ENCODE data around the gene LIPN.
A peak's percentile ranks its signal among the peaks of the same experiment; 100 is the strongest.

Gene LIPN

DNA sequence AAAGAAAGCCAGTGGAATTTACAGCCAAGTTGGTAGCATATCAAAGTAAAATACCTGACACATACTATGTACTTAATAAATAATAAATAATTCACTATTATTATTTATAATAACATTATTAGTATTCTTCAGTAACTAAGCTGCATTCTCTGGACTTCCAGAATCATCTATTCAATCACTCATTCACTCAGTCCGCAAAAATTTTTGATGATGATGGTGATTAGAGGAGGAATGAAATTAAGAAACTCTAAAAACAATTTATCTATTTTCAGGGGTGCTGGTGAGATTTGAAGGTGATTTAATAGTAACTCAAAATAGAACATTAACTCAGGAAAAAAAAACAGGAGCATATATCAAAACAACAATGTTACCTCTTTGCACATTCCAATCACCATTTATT lies 3.2 kb upstream of the LIPN start:
- TF ChIP-seq ZNF274 (IDR thresholded peaks at IDR 0.05; ENCODE audit: low read depth, low read length) = no peak
- H3K4me3 ChIP-seq (ENCODE audit: low read length) = no peak overlapping the region

DNA sequence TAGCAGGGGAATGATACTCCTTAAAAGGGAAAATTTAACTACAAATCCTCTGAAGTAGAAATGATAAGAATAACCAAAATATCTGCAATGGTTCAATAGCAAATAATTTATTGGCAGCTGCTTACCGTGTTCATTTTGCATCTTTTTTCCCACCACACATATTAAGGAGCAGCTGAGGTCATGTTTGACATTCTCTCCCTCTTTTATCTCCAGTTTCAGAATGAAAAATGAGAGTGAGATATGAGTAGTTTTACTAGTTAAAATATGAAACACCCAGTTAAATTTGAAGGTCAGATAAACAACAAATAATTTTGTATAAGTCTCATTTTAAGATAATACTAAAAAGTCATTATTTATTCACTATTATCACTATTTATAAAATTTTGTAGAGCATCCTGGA lies 3.1 kb downstream of the LIPN start:
- TF ChIP-seq ZNF274 (IDR thresholded peaks at IDR 0.05; ENCODE audit: low read depth, low read length) = no peak
- H3K4me3 ChIP-seq (ENCODE audit: low read length) = no peak overlapping the region

DNA sequence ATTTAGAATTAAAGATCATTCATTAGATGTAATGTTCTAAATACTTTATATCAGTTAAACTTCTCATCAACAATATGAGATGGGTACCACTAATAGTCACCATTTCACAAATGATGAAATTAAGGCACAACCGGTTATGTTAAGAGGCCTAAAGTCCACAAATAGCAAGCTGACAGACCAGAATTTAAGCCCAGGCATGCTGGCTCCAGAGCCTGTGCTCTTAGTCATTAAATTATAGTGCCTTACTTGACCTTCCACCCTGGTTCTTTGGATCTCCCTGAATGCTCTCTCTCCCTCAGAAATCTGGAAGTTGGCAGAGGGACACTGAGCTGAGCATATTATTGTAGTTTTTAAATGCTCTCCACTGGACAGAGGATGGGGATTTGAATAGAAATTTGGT lies 3.6 kb downstream of the LIPN start:
- no peak overlapping the region for H3K4me3 ChIP-seq (ENCODE audit: low read length)
- TF ChIP-seq ZNF274 (IDR thresholded peaks at IDR 0.05; ENCODE audit: low read depth, low read length) = no peak

DNA sequence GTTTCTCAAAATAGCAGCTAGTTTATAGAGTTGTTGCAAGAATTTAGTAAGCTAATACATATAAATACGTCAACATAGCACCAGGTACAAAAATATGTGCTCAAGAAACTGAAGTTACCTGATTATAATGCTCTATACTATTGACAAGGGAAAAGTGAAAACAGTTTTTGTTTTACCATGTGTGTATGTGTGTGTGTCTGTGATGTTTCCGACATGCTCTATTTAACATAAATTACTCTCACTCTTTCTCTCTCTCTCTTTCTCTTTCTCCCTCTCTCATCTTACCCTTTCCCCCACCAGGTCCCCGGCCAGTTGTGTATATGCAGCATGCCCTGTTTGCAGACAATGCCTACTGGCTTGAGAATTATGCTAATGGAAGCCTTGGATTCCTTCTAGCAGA lies 4.3 kb downstream of the LIPN start:
- no peak for TF ChIP-seq ZNF274 (IDR thresholded peaks at IDR 0.05; ENCODE audit: low read depth, low read length)
- peak overlapping the region; percentile 10 for H3K4me3 ChIP-seq (ENCODE audit: low read length)

DNA sequence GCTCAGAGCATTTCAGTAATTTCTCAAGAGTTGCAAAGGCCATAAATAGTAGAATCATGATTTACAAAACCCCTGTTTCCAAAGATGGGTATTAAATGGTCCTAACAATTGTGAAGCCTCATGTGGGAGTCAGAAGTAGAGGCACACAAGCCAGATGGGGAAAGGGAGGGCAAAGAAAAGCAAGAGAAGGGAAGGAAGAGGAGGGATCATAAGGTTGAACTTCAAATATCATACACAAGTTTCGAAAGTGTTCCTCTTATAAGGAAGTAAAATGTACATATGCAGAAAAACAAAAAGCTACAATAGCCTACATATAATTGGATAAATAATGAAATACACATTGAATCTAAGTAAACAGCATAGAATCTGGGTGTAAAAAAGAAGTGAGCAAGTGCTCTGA lies 6.0 kb downstream of the LIPN start:
- TF ChIP-seq ZNF274 (IDR thresholded peaks at IDR 0.05; ENCODE audit: low read depth, low read length) = no peak
- H3K4me3 ChIP-seq (ENCODE audit: low read length) = no peak overlapping the region

DNA sequence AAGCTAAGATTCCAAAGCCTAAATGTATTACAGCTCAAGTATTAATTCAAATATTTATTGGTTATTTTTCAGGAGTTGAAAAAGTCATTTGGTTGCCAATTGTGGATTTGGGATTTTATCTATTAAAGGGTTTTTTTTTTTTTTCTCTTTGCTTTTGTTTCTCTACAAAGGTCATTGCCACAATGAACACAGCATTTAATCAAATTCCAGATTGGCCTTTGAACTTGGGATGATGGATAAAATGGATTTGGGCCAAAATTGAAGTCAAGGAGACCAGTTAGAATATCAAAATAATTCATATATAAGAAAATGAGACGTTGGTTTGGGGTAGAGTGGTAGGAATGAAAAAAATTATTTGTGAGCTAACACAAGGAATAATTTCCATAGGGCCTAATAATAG lies 9.6 kb downstream of the LIPN start:
- no peak overlapping the region for H3K4me3 ChIP-seq (ENCODE audit: low read length)
- TF ChIP-seq ZNF274 (IDR thresholded peaks at IDR 0.05; ENCODE audit: low read depth, low read length) = no peak

DNA sequence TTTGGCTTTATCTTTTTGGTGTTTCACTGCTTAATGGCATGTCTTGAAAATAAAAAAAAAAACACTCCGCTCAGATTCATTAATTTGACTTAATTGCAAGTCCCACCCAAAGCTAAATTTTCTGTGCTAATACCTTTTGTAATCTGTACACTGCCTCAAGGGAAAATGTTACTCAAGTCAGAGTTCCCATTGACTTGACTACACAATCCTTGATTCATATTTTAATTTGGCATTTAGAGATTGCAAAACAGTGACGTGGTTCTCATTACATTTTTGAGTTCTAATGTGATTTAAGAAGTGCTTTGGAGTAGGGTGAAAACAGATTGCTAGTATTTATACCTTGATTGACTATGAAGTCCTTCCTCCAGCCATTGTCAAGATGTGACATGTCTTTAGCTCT lies 21.4 kb downstream of the LIPN start:
- no peak for TF ChIP-seq ZNF274 (IDR thresholded peaks at IDR 0.05; ENCODE audit: low read depth, low read length)
- no peak overlapping the region for H3K4me3 ChIP-seq (ENCODE audit: low read length)

DNA sequence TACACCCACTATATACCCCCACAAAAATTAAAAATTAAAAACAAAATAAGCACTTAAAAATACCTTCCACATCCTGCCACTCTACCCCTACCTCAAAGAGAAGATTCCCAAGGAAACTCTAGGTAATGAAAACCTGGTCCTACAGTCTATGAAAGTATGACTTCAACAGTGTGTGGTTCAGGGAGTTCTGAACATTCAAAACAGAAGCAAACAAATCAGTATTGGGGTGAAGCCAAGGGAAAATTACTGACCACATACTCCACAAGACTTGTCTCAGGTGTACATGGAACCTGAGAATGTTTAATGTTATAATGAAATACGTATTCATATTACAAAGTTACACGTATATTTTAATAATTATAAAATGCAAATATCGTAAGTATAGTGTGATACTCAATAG lies 22.4 kb downstream of the LIPN start:
- no peak for TF ChIP-seq ZNF274 (IDR thresholded peaks at IDR 0.05; ENCODE audit: low read depth, low read length)
- H3K4me3 ChIP-seq (ENCODE audit: low read length) = no peak overlapping the region

DNA sequence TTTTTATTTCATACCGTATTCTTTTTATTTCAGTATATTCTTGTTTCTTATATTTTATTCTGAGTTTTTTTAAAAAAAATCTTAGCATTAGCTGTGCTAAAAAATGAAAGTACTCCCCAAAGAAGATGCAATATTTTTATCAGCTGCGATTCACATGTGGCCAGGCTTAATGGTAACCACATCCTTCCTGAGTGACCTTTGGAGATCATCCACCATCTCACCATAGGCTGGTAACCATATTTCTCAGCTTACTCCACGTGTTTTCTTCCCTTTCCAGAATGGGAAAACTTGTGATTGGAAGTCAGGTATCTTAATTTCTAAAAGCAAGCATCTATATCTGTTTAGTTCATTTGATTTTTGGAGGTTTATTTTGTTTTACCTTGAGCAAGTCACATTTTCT lies 23.9 kb downstream of the LIPN start:
- no peak overlapping the region for H3K4me3 ChIP-seq (ENCODE audit: low read length)
- TF ChIP-seq ZNF274 (IDR thresholded peaks at IDR 0.05; ENCODE audit: low read depth, low read length) = no peak

DNA sequence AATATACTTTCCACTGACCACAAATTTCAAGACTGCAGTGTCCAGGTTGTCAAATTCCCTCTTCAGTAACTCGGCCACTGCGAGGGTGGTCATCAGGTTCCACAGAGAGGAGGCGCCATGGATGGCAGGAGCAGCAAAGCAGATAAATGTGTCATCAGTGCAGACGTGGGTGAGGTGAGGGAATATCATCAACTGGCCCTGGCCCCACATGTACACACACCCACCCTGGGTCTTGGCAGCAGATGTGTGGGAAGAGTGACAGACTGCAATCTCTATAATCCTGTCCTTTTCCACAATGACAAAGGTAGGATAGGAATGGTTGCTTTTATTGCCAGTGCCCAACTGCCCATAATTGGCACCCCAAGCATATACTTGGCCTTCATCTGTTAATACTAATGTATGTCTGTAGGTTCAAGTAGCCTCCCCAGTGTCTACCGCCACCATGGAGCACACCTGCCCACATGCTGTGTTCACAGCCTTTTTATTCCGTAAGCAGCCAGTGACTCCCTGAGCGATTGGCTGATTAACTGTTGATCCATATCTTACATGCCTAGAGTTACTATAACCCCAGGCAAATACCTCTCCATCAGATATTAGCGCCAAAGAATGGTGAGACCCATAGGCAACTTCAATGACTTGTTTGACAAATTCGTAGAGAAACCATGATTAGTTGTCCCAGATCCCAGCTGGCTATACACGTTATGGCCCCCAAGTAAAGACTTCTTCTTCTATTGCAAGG lies 26.4 kb downstream of the LIPN start:
- no peak overlapping the region for H3K4me3 ChIP-seq (ENCODE audit: low read length)
- TF ChIP-seq ZNF274 (IDR thresholded peaks at IDR 0.05; ENCODE audit: low read depth, low read length) = no peak

DNA sequence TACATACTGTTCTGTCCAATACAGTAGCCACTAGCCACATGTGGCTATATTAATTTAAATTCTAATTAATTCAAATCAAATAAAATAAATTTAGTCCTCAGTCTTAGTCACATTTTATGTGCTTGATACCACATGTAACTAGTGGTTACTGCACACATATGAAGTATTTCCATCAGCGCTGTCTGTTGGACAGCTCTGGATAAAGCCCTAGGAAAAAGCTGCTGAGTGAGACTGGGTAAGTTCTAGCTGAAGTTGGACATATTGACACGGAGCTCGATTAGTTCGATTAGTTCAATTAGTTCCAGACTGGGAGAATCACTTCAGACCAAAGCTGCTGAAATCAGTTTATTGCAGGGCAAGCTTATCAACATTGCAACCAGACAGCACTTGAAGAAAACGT lies 27.6 kb downstream of the LIPN start:
- no peak for TF ChIP-seq ZNF274 (IDR thresholded peaks at IDR 0.05; ENCODE audit: low read depth, low read length)
- no peak overlapping the region for H3K4me3 ChIP-seq (ENCODE audit: low read length)

DNA sequence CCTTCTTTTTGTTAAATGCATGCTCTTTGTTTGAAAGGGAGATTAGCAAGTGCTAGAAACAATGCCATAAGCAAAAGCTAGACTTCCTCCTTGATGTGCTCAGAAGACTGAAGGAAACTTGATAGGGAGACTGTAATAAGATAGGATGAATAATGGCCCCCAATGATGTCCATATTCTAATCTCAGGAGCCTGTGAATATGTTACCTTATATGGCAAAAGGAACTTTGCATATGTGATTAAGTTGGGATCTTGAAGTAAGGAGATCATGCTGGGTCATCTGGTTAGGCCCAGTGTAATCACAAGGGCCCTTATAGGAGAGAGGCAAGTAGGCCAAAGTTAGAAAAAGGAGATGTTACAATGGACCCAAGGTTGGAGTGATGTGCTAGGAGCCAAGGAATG lies 29.1 kb downstream of the LIPN start:
- H3K4me3 ChIP-seq (ENCODE audit: low read length) = no peak overlapping the region
- no peak for TF ChIP-seq ZNF274 (IDR thresholded peaks at IDR 0.05; ENCODE audit: low read depth, low read length)

DNA sequence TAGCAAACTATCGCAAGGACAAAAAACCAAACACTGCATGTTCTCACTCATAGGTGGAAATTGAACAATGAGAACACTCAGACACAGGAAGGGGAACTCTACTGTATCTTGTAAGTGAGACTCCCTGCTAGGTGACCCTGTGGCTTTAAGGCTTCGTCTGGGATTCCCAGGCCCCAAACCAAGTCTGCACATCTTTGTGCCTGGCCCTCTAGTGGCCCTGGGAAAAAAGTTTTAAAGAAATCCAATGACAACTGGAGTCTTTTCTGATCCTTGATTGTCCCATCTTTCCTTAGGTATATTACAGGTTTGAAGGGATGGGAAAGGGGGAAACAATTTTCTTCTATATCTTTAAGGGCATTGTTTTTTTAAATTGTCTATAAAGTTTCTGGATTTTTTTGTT lies 32.1 kb downstream of the LIPN start:
- TF ChIP-seq ZNF274 (IDR thresholded peaks at IDR 0.05; ENCODE audit: low read depth, low read length) = no peak
- no peak overlapping the region for H3K4me3 ChIP-seq (ENCODE audit: low read length)

DNA sequence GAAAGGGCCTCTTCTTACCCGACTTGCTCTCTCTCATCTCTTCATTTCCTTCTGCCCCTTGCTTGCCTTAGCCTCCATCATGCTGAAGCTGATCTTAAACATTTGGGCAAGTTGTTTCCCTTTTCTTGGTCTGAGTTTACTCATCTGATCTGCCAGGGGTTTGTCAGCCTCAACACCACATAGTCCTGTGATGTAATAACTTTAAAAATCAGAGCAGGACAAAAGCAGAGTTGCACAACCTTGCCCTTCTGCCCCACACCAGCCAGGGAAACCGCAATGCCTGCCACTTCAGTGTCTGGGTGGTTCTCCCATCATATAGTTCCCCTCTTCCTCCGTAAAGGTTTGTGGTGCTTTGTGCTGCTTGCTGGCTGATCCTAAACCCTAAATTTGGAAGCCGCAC lies 32.8 kb downstream of the LIPN start:
- H3K4me3 ChIP-seq (ENCODE audit: low read length) = no peak overlapping the region
- no peak for TF ChIP-seq ZNF274 (IDR thresholded peaks at IDR 0.05; ENCODE audit: low read depth, low read length)

DNA sequence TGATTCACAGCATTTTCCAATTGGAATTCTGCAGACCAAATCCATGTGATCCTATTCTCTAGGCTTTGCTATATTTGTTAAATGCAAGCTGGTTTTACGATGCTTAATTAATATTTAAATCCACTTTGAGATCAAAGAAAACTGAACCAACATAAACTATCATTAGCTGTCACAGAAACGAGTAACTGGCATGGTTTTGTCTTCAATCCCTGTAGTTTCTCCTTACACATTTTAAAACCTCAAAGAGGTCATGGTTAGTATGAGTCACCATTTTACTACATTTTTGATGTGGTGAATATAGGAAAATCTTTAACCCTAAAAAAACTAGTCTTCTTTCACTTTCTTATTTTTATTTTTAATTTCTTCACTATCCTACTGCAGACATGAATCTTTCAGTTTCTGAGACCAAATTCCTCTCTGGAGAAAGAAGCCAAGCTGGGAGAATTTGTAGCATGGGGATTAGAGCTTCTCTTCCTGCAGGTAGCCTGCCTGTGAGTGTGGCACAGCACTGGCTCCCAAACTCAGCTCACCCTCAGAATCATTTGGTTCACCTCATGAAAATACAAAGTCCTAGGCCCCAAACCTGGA lies 34.0 kb downstream of the LIPN start:
- no peak overlapping the region for H3K4me3 ChIP-seq (ENCODE audit: low read length)
- no peak for TF ChIP-seq ZNF274 (IDR thresholded peaks at IDR 0.05; ENCODE audit: low read depth, low read length)

DNA sequence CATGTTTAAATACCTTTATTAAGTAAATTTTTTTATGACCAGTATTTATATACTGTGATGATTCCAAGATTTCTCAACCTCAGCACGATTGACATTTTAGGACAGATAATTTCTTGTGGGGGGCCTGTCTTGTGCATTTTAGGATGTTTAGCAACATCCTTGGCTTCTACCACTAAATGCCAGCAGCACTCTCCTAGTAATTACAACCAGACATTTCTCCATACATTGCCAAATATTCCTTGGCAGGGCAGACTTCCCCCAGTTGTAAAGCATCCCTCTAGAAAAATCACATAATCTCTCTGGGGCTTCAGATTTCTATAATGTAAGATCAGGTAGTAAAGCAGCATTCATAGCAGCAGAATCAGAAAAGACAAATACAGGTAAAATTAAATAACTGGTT lies 34.9 kb downstream of the LIPN start:
- TF ChIP-seq ZNF274 (IDR thresholded peaks at IDR 0.05; ENCODE audit: low read depth, low read length) = no peak
- H3K4me3 ChIP-seq (ENCODE audit: low read length) = no peak overlapping the region
